HepG2 (cell line): ENCODE data around the gene C20orf144. TPM values are rescaled to one million over a fixed set of nuclear protein-coding genes. Genes with fewer than 3 reads are reported as not detected.

Source experiments
- DZIP1 ChIP-seq: sonication (generic); formaldehyde crosslinking; IDR thresholded peaks from 2 replicates; pipeline ENCODE4 v1.5.0; 2020; ENCODE audit warnings: mild to moderate bottlenecking, missing genetic modification reagents
- FOXO1 ChIP-seq: sonication (generic); formaldehyde crosslinking; IDR thresholded peaks from 2 replicates; pipeline ENCODE4 v1.4.0; 2020; ENCODE audit warnings: missing genetic modification reagents
- JARID2 ChIP-seq: sonication (generic); formaldehyde crosslinking; IDR thresholded peaks from 2 replicates; pipeline ENCODE4 v1.8.1; 2023; ENCODE audit warnings: missing genetic modification reagents, inconsistent platforms; ENCODE audit not compliant: insufficient replicate concordance
- MYC ChIP-seq: sonication (generic); formaldehyde crosslinking; IDR thresholded peaks from 2 replicates; pipeline ENCODE4 v1.9.0; 2021; ENCODE audit warnings: missing genetic modification reagents, borderline replicate concordance
- NR3C1 ChIP-seq: sonication (generic); formaldehyde crosslinking; IDR thresholded peaks from 2 replicates; pipeline ENCODE4 v1.4.0; 2020; ENCODE audit warnings: missing genetic modification reagents
- RFXANK ChIP-seq: IDR thresholded peaks from 2 replicates; pipeline ENCODE4 v1.6.1; 2016
- SOX5 ChIP-seq: IDR thresholded peaks from 2 replicates; pipeline ENCODE4 v1.6.1; 2016; ENCODE audit warnings: borderline replicate concordance
- ZBTB7B ChIP-seq: sonication (generic); formaldehyde crosslinking; IDR thresholded peaks from 2 replicates; pipeline ENCODE4 v1.4.0; 2020; ENCODE audit warnings: missing genetic modification reagents
- ZFAT ChIP-seq: sonication (generic); formaldehyde crosslinking; conservative IDR thresholded peaks from 2 replicates; pipeline ENCODE4 v1.8.1; 2023; ENCODE audit warnings: missing genetic modification reagents, inconsistent platforms
- ZMYM2 ChIP-seq: sonication (generic); formaldehyde crosslinking; IDR thresholded peaks from 2 replicates; pipeline ENCODE4 v1.8.0; 2022; ENCODE audit warnings: mild to moderate bottlenecking, missing genetic modification reagents
- ZNF10 ChIP-seq: sonication (generic); formaldehyde crosslinking; IDR thresholded peaks from 2 replicates; pipeline ENCODE4 v1.4.0; 2020; ENCODE audit warnings: mild to moderate bottlenecking, low read depth, missing genetic modification reagents, borderline replicate concordance
- ZNF468 ChIP-seq: sonication (generic); formaldehyde crosslinking; IDR thresholded peaks from 2 replicates; pipeline ENCODE4 v1.8.0; 2022; ENCODE audit warnings: mild to moderate bottlenecking, moderate library complexity, missing genetic modification reagents
- ZNF577 ChIP-seq: sonication (generic); formaldehyde crosslinking; IDR thresholded peaks from 2 replicates; pipeline ENCODE4 v1.4.0; 2020; ENCODE audit warnings: mild to moderate bottlenecking, low read depth, missing genetic modification reagents, borderline replicate concordance
- ZNF883 ChIP-seq: sonication (generic); formaldehyde crosslinking; IDR thresholded peaks from 2 replicates; pipeline ENCODE4 v1.5.1; 2020; ENCODE audit warnings: mild to moderate bottlenecking, missing genetic modification reagents; ENCODE audit errors: not compliant biosample characterization
- polyA plus RNA-seq, 8 experiments: library from polyadenylated mRNA; depleted of rRNA in 3 of 8; stranded (reverse) in 7 of 8; unstranded in 1 of 8; fragments of >200 nt; fragmentation: Illumina TruSeq in 4 of 8; extraction: Trizol in 4 of 8; gene quantifications; 2 replicates each; pipeline versions ENCODE4 v1.2.1 to v1.2.3, GENCODE V29; 2011 to 2016; ENCODE audit warnings: low read depth in 4 of 8, missing spikeins in 1 of 8, mixed read lengths in 1 of 8; ENCODE audit not compliant: insufficient read depth in 1 of 8
- total RNA-seq, 5 experiments: library from RNA; depleted of rRNA; stranded (reverse); fragments of >200 nt; fragmentation: Illumina TruSeq; extraction: Trizol; gene quantifications; 2 replicates each; pipeline ENCODE4 v1.2.3, GENCODE V29; 2016; ENCODE audit warnings: low read depth in 1 of 5
- TF ChIP-seq, protein P1 (sequence below): sonication (generic); formaldehyde crosslinking; IDR thresholded peaks from 2 replicates; pipeline ENCODE4 v1.5.1; 2020; ENCODE audit warnings: mild to moderate bottlenecking, missing genetic modification reagents, moderate library complexity

The C20orf144 gene
- total and polyA plus RNA-seq, 2 of the 13 experiments (the other 11 are each of a cell fraction or from before 2014, with no cell fraction given): 0.09 to 0.16 TPM

- TF ChIP-seq SOX5 (CRISPR knock-in tag): no peak; the same call in 1 of the 2 replicates
- TF ChIP-seq ZNF883 (CRISPR knock-in tag): peak; percentile 57
- TF ChIP-seq RFXANK (CRISPR knock-in tag): no peak
- TF ChIP-seq ZMYM2 (CRISPR knock-in tag): peak; percentile 73; the same call in 1 of the 2 replicates
- TF ChIP-seq MYC (CRISPR knock-in tag): peak; percentile 81
- TF ChIP-seq, protein P1, sequence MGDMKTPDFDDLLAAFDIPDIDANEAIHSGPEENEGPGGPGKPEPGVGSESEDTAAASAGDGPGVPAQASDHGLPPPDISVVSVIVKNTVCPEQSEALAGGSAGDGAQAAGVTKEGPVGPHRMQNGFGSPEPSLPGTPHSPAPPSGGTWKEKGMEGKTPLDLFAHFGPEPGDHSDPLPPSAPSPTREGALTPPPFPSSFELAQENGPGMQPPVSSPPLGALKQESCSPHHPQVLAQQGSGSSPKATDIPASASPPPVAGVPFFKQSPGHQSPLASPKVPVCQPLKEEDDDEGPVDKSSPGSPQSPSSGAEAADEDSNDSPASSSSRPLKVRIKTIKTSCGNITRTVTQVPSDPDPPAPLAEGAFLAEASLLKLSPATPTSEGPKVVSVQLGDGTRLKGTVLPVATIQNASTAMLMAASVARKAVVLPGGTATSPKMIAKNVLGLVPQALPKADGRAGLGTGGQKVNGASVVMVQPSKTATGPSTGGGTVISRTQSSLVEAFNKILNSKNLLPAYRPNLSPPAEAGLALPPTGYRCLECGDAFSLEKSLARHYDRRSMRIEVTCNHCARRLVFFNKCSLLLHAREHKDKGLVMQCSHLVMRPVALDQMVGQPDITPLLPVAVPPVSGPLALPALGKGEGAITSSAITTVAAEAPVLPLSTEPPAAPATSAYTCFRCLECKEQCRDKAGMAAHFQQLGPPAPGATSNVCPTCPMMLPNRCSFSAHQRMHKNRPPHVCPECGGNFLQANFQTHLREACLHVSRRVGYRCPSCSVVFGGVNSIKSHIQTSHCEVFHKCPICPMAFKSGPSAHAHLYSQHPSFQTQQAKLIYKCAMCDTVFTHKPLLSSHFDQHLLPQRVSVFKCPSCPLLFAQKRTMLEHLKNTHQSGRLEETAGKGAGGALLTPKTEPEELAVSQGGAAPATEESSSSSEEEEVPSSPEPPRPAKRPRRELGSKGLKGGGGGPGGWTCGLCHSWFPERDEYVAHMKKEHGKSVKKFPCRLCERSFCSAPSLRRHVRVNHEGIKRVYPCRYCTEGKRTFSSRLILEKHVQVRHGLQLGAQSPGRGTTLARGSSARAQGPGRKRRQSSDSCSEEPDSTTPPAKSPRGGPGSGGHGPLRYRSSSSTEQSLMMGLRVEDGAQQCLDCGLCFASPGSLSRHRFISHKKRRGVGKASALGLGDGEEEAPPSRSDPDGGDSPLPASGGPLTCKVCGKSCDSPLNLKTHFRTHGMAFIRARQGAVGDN (CRISPR knock-in tag): peak; percentile 93
- no peak; the same call in 1 of the 2 replicates for TF ChIP-seq DZIP1 (CRISPR knock-in tag)
- peak; percentile 82; the same call in 1 of the 2 replicates for TF ChIP-seq ZBTB7B (CRISPR knock-in tag)
- TF ChIP-seq NR3C1 (CRISPR knock-in tag): no peak
- no peak for TF ChIP-seq ZFAT (CRISPR knock-in tag)
- peak; percentile 39; the same call in 1 of the 2 replicates for TF ChIP-seq FOXO1 (CRISPR knock-in tag)
- no peak for TF ChIP-seq ZNF577
- TF ChIP-seq ZNF468 (CRISPR knock-in tag): no peak
- peak; percentile 68 for TF ChIP-seq JARID2 (CRISPR knock-in tag)
- no peak for TF ChIP-seq ZNF10
Measured at GRCh38 chr20:33674294-33675135, 12.4 kb downstream of the C20orf144 start, which contains the start of gene NECAB3 (continued).
